ENCODE measurements around the gene ATXN7L2. TPM values are rescaled to one million over a fixed set of nuclear protein-coding genes. Genes with fewer than 3 reads are reported as not detected.

Gene ATXN7L2
- total RNA-seq, 2 experiments from 2014 or later: 7.0 to 7.6 TPM

DNA sequence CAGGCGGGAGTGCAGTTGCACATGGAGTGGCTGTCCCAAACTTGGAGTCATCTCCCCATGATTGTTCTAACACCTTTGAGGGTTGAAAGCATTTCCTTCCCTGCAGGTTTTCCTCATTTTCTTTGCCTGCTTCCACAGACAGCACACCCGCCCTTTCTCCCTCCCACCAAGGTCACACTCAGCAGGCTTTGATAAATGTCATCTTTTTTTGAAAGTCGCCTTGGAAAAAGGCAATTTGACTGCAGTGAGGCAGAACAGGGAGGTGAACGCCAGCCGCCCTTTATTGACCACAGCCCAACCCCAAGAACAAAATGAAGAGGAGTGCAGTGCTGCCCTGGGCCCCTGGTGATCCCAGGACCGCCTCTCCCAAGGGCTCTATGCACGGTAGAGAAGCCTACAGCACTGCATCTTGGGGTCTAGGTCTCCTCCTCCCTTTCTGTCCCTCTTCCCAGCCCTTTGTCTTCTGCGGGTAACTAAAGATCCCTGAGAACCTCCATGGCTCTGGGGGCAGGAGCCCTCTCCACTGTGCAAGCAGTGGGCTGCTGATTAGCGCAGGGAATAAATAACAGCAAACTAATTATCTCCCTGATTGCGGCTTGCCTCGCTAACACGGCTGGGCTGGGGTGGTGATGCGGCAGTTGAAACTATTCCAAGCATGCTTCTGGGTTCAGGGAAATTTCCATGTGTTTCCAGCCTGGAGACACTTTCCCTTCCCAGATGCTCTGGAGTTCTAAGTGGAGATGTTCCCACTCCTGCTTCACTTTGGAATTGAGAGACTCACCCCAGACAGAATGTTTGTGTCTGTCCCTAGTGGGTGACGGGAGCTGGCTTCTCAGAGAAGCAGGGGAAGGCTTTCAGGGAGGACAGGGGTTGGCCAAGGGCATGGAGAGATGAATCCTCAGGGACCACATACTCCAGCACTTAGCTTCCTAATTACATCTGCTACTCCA lies 37.6 kb downstream of the ATXN7L2 start:
- no peak for DNase-seq
- H3K9me3 Mint-ChIP-seq: no peaks in the 10 kb centered on the region
- ChIA-PET POLR2A (interaction anchor here (1.3 kb wide), 1 partner anchor 27 kb away, joined by 4 read pairs; the partner anchor contains the start of gene GNAI3), CTCF (interaction anchor here (0.9 to 2.7 kb wide), 4 partner anchors 11 to 27 kb away, joined by 3 to 11 read pairs (median 3); partner anchors contain the start of gene CYB561D1)
- no peaks in the 10 kb centered on the region for H3K36me3 Mint-ChIP-seq (ENCODE audit: low read depth)
- peaks cover 16% of the 10 kb centered on the region for H3K27me3 Mint-ChIP-seq
- H3K4me3 Mint-ChIP-seq: no peak overlapping the region
- no peaks in the 10 kb centered on the region for H3K4me1 Mint-ChIP-seq
- H3K27ac Mint-ChIP-seq: no peak overlapping the region

DNA sequence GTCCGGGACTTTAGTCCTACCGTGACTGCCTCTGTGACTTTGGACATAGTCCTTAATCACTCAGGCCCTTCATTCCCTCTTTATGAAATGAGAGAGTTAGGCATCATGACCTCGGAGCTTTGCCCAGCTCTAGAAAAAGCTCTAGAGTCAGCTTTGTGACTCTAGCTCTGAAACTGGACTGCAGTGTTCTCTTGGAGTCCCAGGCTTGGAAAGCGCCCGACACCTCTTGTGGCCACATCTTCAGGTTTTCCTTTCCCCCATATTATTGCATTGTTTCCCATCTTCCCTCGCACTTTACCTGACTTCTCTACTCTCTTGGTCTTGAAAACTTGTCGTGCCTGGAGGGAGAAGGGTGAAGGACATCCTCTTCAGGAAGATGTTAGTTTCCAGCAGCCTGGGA lies 38.3 kb downstream of the ATXN7L2 start:
- H3K4me1 Mint-ChIP-seq: no peaks in the 10 kb centered on the region
- no peak overlapping the region for H3K4me3 Mint-ChIP-seq
- no peaks in the 10 kb centered on the region for H3K36me3 Mint-ChIP-seq (ENCODE audit: low read depth)
- H3K27me3 Mint-ChIP-seq: peaks cover 20% of the 10 kb centered on the region
- no peak overlapping the region for H3K27ac Mint-ChIP-seq
- POLR2A ChIA-PET: no interaction called here
- CTCF ChIA-PET: interaction anchor here (2.7 kb wide), 1 partner anchor 10 kb away, joined by 11 read pairs; no protein-coding TSS in a partner anchor
- no peak for DNase-seq
- H3K9me3 Mint-ChIP-seq: no peaks in the 10 kb centered on the region

DNA sequence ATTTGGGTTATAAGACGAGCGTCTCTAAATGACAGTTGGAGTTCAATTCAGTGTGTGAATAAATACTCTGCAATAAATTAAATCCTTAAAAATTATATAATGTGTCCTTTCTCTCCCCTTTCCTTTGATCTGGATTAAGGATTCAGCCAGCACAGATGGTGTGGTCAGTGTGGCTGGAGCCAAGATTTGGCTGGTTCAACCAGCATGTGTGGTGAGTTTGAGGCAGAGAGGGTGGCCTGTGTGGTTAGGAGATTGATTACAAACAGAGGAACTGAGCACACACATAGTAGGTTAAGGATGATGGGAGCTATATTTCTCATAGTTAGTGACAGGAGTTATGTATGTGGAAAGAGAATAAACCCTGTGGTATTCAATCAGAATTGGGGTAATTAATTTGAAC lies 40.0 kb downstream of the ATXN7L2 start:
- Mint-ChIP-seq H3K36me3 (ENCODE audit: low read depth) (no peaks in the 10 kb centered on the region), H3K27ac (no peak overlapping the region), H3K27me3 (peaks cover 21% of the 10 kb centered on the region), H3K4me3 (no peak overlapping the region), H3K4me1 (no peaks in the 10 kb centered on the region), H3K9me3 (no peaks in the 10 kb centered on the region)
- no peak for DNase-seq
- ChIA-PET CTCF (interaction anchor here (1.0 to 2.7 kb wide), 3 partner anchors 9 to 29 kb away, joined by 3 to 11 read pairs (median 4); partner anchors contain the start of gene CYB561D1), POLR2A (interaction anchor here (1.5 kb wide), 1 partner anchor 8 kb away, joined by 3 read pairs; no protein-coding TSS in a partner anchor)

DNA sequence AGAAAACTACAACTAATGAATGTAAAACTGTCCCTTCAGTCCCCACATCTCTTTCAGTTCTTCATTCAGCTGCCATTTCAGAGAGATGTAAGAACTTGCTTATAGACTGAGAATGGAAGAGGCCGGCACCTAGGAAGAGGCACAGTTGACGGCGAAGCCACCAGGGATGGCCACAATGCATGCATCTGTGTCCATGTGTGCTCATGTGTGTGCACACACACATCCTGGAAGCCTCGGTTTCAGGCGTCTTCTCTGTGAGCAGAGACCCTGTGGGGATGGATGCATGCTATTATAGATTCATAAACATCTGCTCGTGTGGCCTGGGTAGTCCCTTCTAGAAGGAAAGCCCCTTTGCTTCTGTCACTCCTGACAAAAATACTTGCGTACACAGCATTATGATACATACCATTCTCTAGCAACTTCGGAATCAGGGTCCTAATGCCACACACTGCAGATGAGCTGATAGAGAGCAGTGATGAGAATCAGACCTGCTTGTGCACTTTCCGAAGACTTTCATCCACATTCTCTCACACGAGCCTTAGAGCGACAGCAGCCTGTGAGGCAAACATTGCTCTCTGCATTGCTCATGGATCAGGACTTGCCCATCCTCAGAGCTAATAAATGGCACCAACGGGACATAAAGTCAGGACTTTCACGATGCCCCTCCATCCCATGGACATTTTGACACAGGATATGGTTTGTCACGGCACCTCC lies 43.5 kb downstream of the ATXN7L2 start:
- H3K27ac Mint-ChIP-seq: no peak overlapping the region
- POLR2A ChIA-PET: no interaction called here

DNA sequence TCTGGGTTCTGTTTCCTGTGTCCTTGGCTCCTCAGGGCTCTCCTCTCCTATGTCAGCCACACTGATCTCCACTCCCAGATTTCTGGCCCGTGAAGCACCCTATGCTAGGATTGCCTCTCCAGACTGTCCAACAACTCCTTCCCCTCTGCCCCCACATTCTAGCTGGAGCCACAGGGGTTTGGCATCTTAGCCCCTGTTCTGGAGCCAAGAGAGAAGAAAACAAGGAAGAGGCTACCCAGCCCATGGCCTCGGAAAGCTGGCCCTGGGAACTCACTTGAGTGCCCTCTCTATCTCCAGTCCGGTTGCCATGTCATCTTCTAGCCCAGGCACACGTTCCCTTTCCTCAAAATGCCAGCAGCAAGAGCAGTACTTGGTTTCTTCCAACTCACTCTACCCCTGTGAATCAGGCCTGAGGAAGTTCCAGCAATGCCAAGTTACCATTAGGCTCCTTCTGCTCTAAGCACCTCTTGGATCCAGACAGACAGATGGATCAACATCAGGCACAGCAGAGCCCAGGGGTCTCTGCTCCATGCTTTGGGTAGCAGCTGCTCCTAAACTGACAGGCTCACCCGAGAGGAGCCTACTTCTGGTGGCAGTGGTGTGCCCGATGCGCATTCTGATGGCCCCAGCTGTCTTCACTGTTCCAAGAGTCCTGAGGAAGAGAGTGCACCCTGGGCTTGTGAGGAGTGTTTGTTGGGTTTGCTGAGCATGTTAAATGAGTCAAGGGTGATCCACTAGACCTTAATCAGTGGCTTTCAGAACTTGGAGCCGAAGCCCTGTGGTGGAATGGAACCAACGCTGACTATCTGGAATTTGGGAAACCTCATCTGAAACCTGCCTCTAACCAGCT lies 44.4 kb downstream of the ATXN7L2 start:
- no peak overlapping the region for H3K4me3 Mint-ChIP-seq
- no peaks in the 10 kb centered on the region for H3K36me3 Mint-ChIP-seq (ENCODE audit: low read depth)
- H3K27me3 Mint-ChIP-seq: peaks cover 13% of the 10 kb centered on the region
- no peaks in the 10 kb centered on the region for H3K9me3 Mint-ChIP-seq
- H3K27ac Mint-ChIP-seq: no peak overlapping the region
- H3K4me1 Mint-ChIP-seq: peaks cover 22% of the 10 kb centered on the region
- CTCF ChIA-PET: interaction anchor here (0.7 to 17.9 kb wide), 3 partner anchors 19 to 250 kb away, joined by 3 to 779 read pairs (median 57); partner anchors contain the start of genes AMIGO1, ATXN7L2 and CYB561D1
- POLR2A ChIA-PET: interaction anchor here (5.2 kb wide), 1 partner anchor 43 kb away, joined by 46 read pairs; the partner anchor contains the start of gene ATXN7L2
- no peak for DNase-seq

More for the DNA sequence above, 43.5 kb downstream of the ATXN7L2 start:
- no peaks in the 10 kb centered on the region for H3K9me3 Mint-ChIP-seq
- CTCF ChIA-PET: interaction anchor here (0.7 to 17.9 kb wide), 2 partner anchors 18 to 32 kb away, joined by 3 to 779 read pairs; partner anchors contain the start of genes AMIGO1, ATXN7L2 and CYB561D1
- H3K4me1 Mint-ChIP-seq: peaks cover 16% of the 10 kb centered on the region
- H3K36me3 Mint-ChIP-seq (ENCODE audit: low read depth): no peaks in the 10 kb centered on the region
- H3K4me3 Mint-ChIP-seq: no peak overlapping the region
- H3K27me3 Mint-ChIP-seq: peaks cover 18% of the 10 kb centered on the region
- DNase-seq: no peak

DNA sequence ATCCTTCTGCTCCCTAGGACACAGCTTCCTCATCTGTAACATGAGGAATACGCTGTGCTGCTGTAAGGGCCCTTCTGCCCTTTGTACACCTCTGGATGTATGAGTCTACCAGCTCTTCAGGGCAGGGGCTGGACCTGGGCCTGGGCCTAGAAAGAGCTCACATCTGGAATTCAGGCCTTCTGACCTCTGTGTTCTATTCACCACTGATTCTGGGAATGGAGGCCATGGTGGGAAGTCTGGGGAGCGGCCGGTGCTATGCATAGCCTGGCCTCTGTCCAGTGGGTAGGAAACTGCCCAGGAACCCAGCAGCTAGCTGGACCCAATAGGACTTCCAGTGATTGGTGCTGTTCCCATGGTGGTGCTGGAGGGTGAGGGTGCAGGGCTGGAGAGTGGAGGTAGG lies 45.0 kb downstream of the ATXN7L2 start:
- Mint-ChIP-seq H3K4me1 (peaks cover 22% of the 10 kb centered on the region), H3K27ac (no peak overlapping the region), H3K27me3 (peaks cover 13% of the 10 kb centered on the region), H3K4me3 (no peak overlapping the region), H3K9me3 (no peaks in the 10 kb centered on the region), H3K36me3 (ENCODE audit: low read depth) (no peaks in the 10 kb centered on the region)
- CTCF ChIA-PET: interaction anchor here (2.0 to 17.9 kb wide), 3 partner anchors 13 to 251 kb away, joined by 9 to 779 read pairs (median 57); partner anchors contain the start of genes ATXN7L2 and CYB561D1
- POLR2A ChIA-PET: interaction anchor here (2.2 to 5.2 kb wide), 2 partner anchors 20 to 44 kb away, joined by 7 to 46 read pairs; partner anchors contain the start of genes ATXN7L2 and GNAI3
- no peak for DNase-seq

DNA sequence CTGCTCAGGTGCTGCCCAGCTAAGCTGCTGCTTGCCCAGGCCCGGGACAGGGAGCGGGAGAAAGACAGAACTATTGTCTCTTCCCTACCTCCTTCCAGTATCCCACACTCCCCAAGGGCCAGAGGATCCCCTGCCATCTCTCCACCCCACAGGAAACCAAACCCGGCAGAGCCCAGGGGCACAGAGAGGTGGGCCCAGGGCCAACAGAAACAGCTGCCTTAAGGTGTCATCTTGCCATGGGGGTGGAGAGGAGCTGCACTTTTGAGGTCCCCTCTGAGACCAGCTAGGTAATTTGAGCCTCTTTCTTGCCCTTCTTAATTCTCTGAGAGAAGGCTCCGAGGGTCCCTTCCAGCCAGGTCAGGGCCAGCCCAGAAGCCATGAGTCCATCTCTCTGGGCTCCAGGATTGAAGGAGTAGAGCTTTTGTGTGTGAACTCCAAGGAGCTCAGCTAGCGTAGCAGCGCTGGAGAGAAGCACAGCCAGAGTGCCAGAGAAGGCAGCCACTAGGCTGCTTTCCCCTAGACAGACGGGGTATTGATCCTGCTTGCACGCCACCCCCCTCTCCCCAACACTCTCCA lies 46.3 kb downstream of the ATXN7L2 start:
- H3K27ac Mint-ChIP-seq: no peak overlapping the region
- H3K9me3 Mint-ChIP-seq: no peaks in the 10 kb centered on the region
- POLR2A ChIA-PET: interaction anchor here (0.9 to 5.2 kb wide), 8 partner anchors 10 to 45 kb away, joined by 3 to 46 read pairs (median 10); partner anchors contain the start of genes AMIGO1, ATXN7L2, CYB561D1 and GNAI3
- peaks cover 22% of the 10 kb centered on the region for H3K4me1 Mint-ChIP-seq
- DNase-seq: no peak
- H3K27me3 Mint-ChIP-seq: peaks cover 10% of the 10 kb centered on the region
- H3K36me3 Mint-ChIP-seq (ENCODE audit: low read depth): no peaks in the 10 kb centered on the region
- CTCF ChIA-PET: interaction anchor here (0.7 to 17.9 kb wide), 6 partner anchors 11 to 343 kb away, joined by 3 to 779 read pairs (median 8); partner anchors contain the start of genes AMIGO1, ATXN7L2 and CYB561D1
- no peak overlapping the region for H3K4me3 Mint-ChIP-seq

DNA sequence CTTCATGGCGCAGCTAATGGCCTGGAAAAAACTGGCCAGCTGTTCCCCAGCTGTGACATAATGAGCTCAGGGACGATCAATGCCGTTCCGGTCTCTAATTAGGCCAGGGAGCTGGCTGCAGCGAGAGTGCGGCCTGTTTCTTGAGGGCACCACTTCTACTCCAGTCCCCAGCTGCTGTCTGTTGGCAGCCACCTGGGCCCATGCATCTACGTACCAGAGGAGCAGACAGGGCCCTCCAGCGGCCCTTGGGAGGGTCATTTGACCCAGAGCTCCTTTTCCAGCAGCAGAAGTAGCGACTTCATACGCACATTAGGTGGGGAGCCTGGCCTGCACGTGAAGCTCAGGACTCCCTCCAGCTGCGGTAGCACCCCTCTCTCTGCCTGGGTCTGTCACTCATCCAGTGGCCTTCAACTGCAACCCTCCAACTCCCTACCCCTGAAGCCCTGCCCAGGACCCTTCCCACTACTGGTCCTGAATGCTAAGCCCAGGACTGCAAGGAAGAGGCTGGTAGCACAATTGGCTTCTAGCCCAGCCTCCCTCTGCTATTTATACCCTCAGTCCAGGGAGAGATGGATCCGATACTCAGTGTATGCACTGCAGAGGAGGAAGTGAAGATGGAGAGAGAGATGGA lies 46.9 kb downstream of the ATXN7L2 start:
- ChIA-PET CTCF (interaction anchor here (1.5 to 17.9 kb wide), 6 partner anchors 12 to 253 kb away, joined by 3 to 779 read pairs (median 22); partner anchors contain the start of genes AMIGO1, ATXN7L2, CYB561D1 and PSMA5), POLR2A (interaction anchor here (0.9 to 5.2 kb wide), 7 partner anchors 11 to 45 kb away, joined by 3 to 46 read pairs (median 13); partner anchors contain the start of genes AMIGO1, ATXN7L2, CYB561D1 and GNAI3)
- DNase-seq: no peak
- Mint-ChIP-seq H3K4me3 (no peak overlapping the region), H3K4me1 (peaks cover 22% of the 10 kb centered on the region), H3K9me3 (no peaks in the 10 kb centered on the region), H3K27ac (no peak overlapping the region), H3K27me3 (peaks cover 10% of the 10 kb centered on the region), H3K36me3 (ENCODE audit: low read depth) (no peaks in the 10 kb centered on the region)

DNA sequence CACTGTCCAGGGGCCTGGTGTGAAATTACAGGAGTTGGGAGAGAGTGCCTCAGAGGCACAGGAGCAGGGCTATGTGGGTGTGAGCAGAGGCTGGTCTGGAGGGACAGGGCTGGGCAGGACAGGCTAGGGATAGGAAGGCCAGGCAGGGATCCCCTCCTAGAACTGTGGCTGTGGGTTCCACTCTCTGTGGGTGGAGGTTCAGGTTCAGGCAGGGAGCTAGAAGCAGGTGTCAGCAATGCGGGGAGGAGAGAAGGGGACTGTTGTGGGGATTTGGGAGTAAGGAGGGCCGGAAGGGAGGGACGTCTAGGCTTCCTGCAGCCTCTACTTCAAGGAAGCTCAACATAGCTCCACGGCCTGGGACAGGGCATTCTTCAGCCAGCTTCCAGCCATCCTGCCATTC lies 47.7 kb downstream of the ATXN7L2 start:
- ChIA-PET CTCF (interaction anchor here (0.6 to 17.9 kb wide), 30 partner anchors 9 to 503 kb away, joined by 3 to 779 read pairs (median 8); partner anchors contain the start of genes AHCYL1, AMIGO1, ATXN7L2 and CYB561D1), POLR2A (interaction anchor here (1.0 to 5.2 kb wide), 11 partner anchors 15 to 248 kb away, joined by 3 to 54 read pairs (median 12); partner anchors contain the start of genes AMIGO1, ATXN7L2, CYB561D1 and PSMA5)
- Mint-ChIP-seq H3K4me3 (no peak overlapping the region), H3K36me3 (ENCODE audit: low read depth) (no peaks in the 10 kb centered on the region), H3K9me3 (no peaks in the 10 kb centered on the region), H3K27me3 (peaks cover 5% of the 10 kb centered on the region), H3K27ac (peak overlapping the region; percentile 10), H3K4me1 (peaks cover 22% of the 10 kb centered on the region)
- no peak for DNase-seq

DNA sequence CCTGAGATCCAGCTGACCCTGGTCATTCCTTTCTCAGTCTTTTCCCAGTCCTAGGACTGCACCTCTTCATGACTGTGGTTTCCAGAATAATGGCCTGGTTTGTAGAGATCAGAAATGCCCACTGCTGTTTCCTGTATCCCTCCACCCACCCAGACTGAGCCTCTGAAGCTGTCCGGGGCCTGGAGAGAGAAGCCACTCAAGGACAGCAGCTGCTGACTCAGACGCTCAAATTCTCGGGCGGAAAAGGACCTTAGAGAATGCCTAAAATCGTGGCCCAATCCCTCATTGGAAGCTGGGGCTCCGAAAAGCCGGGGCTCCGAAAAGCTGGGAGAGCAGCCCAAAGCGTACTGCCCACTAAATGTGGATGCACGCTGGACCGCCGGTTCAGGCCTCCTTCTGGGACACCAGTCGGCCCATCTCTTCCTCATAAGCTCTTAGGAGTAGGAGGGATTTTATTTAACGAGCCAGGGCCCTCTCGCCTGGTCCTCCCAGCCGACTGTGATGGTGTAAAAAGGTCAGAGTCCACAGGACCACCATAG lies 48.2 kb downstream of the ATXN7L2 start:
- no peak overlapping the region for H3K27ac Mint-ChIP-seq
- no peaks in the 10 kb centered on the region for H3K36me3 Mint-ChIP-seq (ENCODE audit: low read depth)
- peaks cover 22% of the 10 kb centered on the region for H3K4me1 Mint-ChIP-seq
- CTCF ChIA-PET: interaction anchor here (0.6 to 17.9 kb wide), 50 partner anchors 9 to 502 kb away, joined by 3 to 779 read pairs (median 5); partner anchors contain the start of genes AHCYL1, AMIGO1, AMPD2 and ATXN7L2
- no peaks in the 10 kb centered on the region for H3K9me3 Mint-ChIP-seq
- POLR2A ChIA-PET: interaction anchor here (0.7 to 5.2 kb wide), 16 partner anchors 8 to 269 kb away, joined by 3 to 54 read pairs (median 8); partner anchors contain the start of genes AMIGO1, ATXN7L2, CYB561D1 and GNAI3
- H3K4me3 Mint-ChIP-seq: peak overlapping the region; percentile 48
- DNase-seq: no peak
- peaks cover 2% of the 10 kb centered on the region for H3K27me3 Mint-ChIP-seq
